KMS-11 (cell line): ENCODE data around the gene OPALIN.

Experiments used
- H2AFZ ChIP-seq: fragments of 200-600 bp; sonication (generic); 2 replicates; pipeline ENCODE4 v1.6.1; 2016; ENCODE audit warnings: antibody characterized with exemption, mixed run types, low read depth
- H3K27ac ChIP-seq: fragments of 200-600 bp; sonication (generic); 2 replicates; pipeline ENCODE4 v1.6.1; 2016; ENCODE audit warnings: mild to moderate bottlenecking, mixed run types
- H3K27me3 ChIP-seq: fragments of 200-600 bp; sonication (generic); 2 replicates; pipeline ENCODE4 v1.6.1; 2017; ENCODE audit warnings: mild to moderate bottlenecking, low read depth, mixed run types, moderate library complexity; ENCODE audit not compliant: insufficient read depth
- H3K36me3 ChIP-seq: fragments of 200-600 bp; sonication (generic); 2 replicates; pipeline ENCODE4 v1.6.1; 2017; ENCODE audit warnings: mild to moderate bottlenecking, mixed run types; ENCODE audit not compliant: insufficient read depth
- H3K4me1 ChIP-seq: fragments of 200-600 bp; sonication (generic); 2 replicates; pipeline ENCODE4 v1.6.1; 2016; ENCODE audit warnings: mild to moderate bottlenecking, low read depth, mixed run types; ENCODE audit not compliant: poor library complexity, severe bottlenecking
- H3K4me2 ChIP-seq: fragments of 200-600 bp; sonication (generic); 2 replicates; pipeline ENCODE4 v1.7.0; 2016; ENCODE audit warnings: mild to moderate bottlenecking, mixed run types
- H3K4me3 ChIP-seq: fragments of 200-600 bp; sonication (generic); IDR thresholded peaks from 2 replicates; pipeline ENCODE4 v1.6.1; 2017; ENCODE audit warnings: low read depth, low read length, mixed read lengths; ENCODE audit not compliant: insufficient read depth
- H3K79me2 ChIP-seq: fragments of 200-600 bp; sonication (generic); 2 replicates; pipeline ENCODE4 v1.6.1; 2016; ENCODE audit warnings: low read depth, mixed run types; ENCODE audit not compliant: insufficient read depth
- H3K9ac ChIP-seq: fragments of 200-600 bp; sonication (generic); 2 replicates; pipeline ENCODE4 v1.6.1; 2016; ENCODE audit warnings: mild to moderate bottlenecking, mixed run types
- H4K20me1 ChIP-seq: fragments of 200-600 bp; sonication (generic); 2 replicates; pipeline ENCODE4 v1.6.1; 2016; ENCODE audit warnings: mild to moderate bottlenecking, mixed run types; ENCODE audit not compliant: insufficient read depth
- TF ChIP-seq, protein P1 (sequence below): fragments of 200-600 bp; sonication (generic); conservative IDR thresholded peaks from 2 replicates; pipeline ENCODE4 v1.6.1; 2017; ENCODE audit warnings: low read depth, mild to moderate bottlenecking, antibody characterized with exemption, low read length, moderate library complexity, mixed read lengths

OPALIN gene

GRCh38 chr10:96374639-96374984, 15.8 kb upstream of the OPALIN start:
- H3K27me3 ChIP-seq: no peaks in the 10 kb centered on the region
- H4K20me1 ChIP-seq: no peaks in the 10 kb centered on the region
- TF ChIP-seq, protein P1, sequence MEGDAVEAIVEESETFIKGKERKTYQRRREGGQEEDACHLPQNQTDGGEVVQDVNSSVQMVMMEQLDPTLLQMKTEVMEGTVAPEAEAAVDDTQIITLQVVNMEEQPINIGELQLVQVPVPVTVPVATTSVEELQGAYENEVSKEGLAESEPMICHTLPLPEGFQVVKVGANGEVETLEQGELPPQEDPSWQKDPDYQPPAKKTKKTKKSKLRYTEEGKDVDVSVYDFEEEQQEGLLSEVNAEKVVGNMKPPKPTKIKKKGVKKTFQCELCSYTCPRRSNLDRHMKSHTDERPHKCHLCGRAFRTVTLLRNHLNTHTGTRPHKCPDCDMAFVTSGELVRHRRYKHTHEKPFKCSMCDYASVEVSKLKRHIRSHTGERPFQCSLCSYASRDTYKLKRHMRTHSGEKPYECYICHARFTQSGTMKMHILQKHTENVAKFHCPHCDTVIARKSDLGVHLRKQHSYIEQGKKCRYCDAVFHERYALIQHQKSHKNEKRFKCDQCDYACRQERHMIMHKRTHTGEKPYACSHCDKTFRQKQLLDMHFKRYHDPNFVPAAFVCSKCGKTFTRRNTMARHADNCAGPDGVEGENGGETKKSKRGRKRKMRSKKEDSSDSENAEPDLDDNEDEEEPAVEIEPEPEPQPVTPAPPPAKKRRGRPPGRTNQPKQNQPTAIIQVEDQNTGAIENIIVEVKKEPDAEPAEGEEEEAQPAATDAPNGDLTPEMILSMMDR: no peak
- H2AFZ ChIP-seq: peak overlapping the region; percentile 99
- peaks cover 15% of the 10 kb centered on the region for H3K4me1 ChIP-seq
- H3K27ac ChIP-seq: no peak overlapping the region
- H3K4me3 ChIP-seq: no peak overlapping the region
- no peaks in the 10 kb centered on the region for H3K36me3 ChIP-seq
- no peaks in the 10 kb centered on the region for H3K79me2 ChIP-seq
- H3K9ac ChIP-seq: no peak overlapping the region
- H3K4me2 ChIP-seq: peak overlapping the region; percentile 62; the same call in 1 of the 2 replicates

- H3K27me3 ChIP-seq: no peaks in the 10 kb centered on the region
- no peak overlapping the region for H3K27ac ChIP-seq
- no peak overlapping the region for H3K4me3 ChIP-seq
- TF ChIP-seq, protein P1: no peak
- no peak overlapping the region for H3K4me2 ChIP-seq
- H2AFZ ChIP-seq: no peak overlapping the region
- no peaks in the 10 kb centered on the region for H3K36me3 ChIP-seq
- no peak overlapping the region for H3K9ac ChIP-seq
- no peaks in the 10 kb centered on the region for H4K20me1 ChIP-seq
- peaks cover 15% of the 10 kb centered on the region for H3K4me1 ChIP-seq
- H3K79me2 ChIP-seq: no peaks in the 10 kb centered on the region
These were observed 15.2 kb upstream of the OPALIN start for GRCh38 chr10:96374004-96374403.

DNA sequence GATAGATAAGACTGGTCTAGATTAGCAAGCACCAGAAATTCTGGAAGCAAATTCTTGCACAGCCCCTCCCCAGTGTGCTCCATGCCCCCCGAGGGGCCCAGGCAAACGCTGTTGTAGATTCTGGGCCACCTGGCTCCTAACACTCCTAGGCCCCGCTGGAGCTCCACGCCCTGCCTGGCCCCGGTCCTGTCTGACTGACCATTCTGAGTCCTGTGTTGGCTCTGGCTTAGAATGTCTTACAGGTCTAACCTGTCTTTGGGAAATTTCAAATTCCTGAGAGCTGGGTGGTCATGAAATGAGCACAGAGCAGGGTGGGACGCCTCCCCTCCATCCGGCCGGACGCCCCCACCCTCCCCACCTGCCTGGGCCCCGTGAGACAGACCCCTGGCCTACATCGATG, 12.6 kb upstream of the OPALIN start:
- H3K4me2 ChIP-seq: no peak overlapping the region
- no peaks in the 10 kb centered on the region for H3K27me3 ChIP-seq
- no peak overlapping the region for H3K27ac ChIP-seq
- TF ChIP-seq, protein P1: no peak
- H3K4me1 ChIP-seq: peaks cover 8% of the 10 kb centered on the region
- no peaks in the 10 kb centered on the region for H3K79me2 ChIP-seq
- H2AFZ ChIP-seq: no peak overlapping the region
- H3K9ac ChIP-seq: no peak overlapping the region
- H4K20me1 ChIP-seq: no peaks in the 10 kb centered on the region
- H3K4me3 ChIP-seq: no peak overlapping the region
- H3K36me3 ChIP-seq: no peaks in the 10 kb centered on the region

- no peak overlapping the region; the same call in 1 of the 2 replicates for H3K4me2 ChIP-seq
- no peaks in the 10 kb centered on the region for H3K27me3 ChIP-seq
- H2AFZ ChIP-seq: peak overlapping the region; percentile 24; the same call in 1 of the 2 replicates
These were observed 11.9 kb upstream of the OPALIN start for GRCh38 chr10:96370584-96371157.

More at GRCh38 chr10:96370584-96371157, 11.9 kb upstream of the OPALIN start:
- Histone ChIP-seq H3K4me3 (no peak overlapping the region), H3K27ac (no peak overlapping the region), H3K4me1 (peaks cover 1% of the 10 kb centered on the region), H3K79me2 (no peaks in the 10 kb centered on the region), H3K36me3 (no peaks in the 10 kb centered on the region), H3K9ac (no peak overlapping the region), H4K20me1 (no peaks in the 10 kb centered on the region)
- TF ChIP-seq, protein P1: peak; percentile 88
